HepG2 (cell line): ENCODE measurements around the gene TPRKB. TPM values are rescaled to one million over a fixed set of nuclear protein-coding genes. Genes with fewer than 3 reads are reported as not detected.

ENCODE experiments used
- KAT2B ChIP-seq: fragments of 150-350 bp; IDR thresholded peaks from 2 replicates; pipeline ENCODE4 v1.6.1; 2014; ENCODE audit warnings: low read depth, low read length, borderline replicate concordance
- KAT8 ChIP-seq: IDR thresholded peaks from 2 replicates; pipeline ENCODE4 v1.6.1; 2016; ENCODE audit warnings: missing genetic modification reagents, missing compliant biosample characterization
- KLF9 ChIP-seq: IDR thresholded peaks from 2 replicates; pipeline ENCODE4 v1.6.1; 2016; ENCODE audit warnings: low read depth
- MED8 ChIP-seq: sonication (generic); formaldehyde crosslinking; IDR thresholded peaks from 2 replicates; pipeline ENCODE4 v1.8.1; 2023; ENCODE audit warnings: mild to moderate bottlenecking, missing genetic modification reagents; ENCODE audit not compliant: insufficient replicate concordance
- MTA1 ChIP-seq: sonication (generic); formaldehyde crosslinking; IDR thresholded peaks from 2 replicates; pipeline ENCODE4 v1.4.0; 2020; ENCODE audit warnings: missing genetic modification reagents, mild to moderate bottlenecking, borderline replicate concordance
- NCOA2 ChIP-seq: sonication (generic); formaldehyde crosslinking; IDR thresholded peaks from 2 replicates; pipeline ENCODE4 v1.8.0; 2022; ENCODE audit warnings: inconsistent platforms
- NFKB2 ChIP-seq: sonication (generic); formaldehyde crosslinking; IDR thresholded peaks from 2 replicates; pipeline ENCODE4 v1.4.0; 2020; ENCODE audit warnings: missing genetic modification reagents, borderline replicate concordance
- ZMAT3 ChIP-seq: sonication (generic); formaldehyde crosslinking; conservative IDR thresholded peaks from 2 replicates; pipeline ENCODE4 v1.7.0; 2021; ENCODE audit warnings: missing genetic modification reagents
- ZMYM4 ChIP-seq: sonication (generic); formaldehyde crosslinking; IDR thresholded peaks from 2 replicates; pipeline ENCODE4 v1.8.1; 2023; ENCODE audit warnings: mild to moderate bottlenecking, missing genetic modification reagents
- ZNF20 ChIP-seq: sonication (generic); formaldehyde crosslinking; IDR thresholded peaks from 2 replicates; pipeline ENCODE4 v1.4.0; 2020; ENCODE audit warnings: mild to moderate bottlenecking, moderate library complexity, missing genetic modification reagents
- ZNF572 ChIP-seq: sonication (generic); formaldehyde crosslinking; IDR thresholded peaks from 2 replicates; pipeline ENCODE4 v1.5.1; 2020; ENCODE audit warnings: mild to moderate bottlenecking, missing genetic modification reagents
- ZNF670 ChIP-seq: sonication (generic); formaldehyde crosslinking; IDR thresholded peaks from 2 replicates; pipeline ENCODE4 v1.8.0; 2022; ENCODE audit warnings: mild to moderate bottlenecking, missing genetic modification reagents, borderline replicate concordance
- ZNF75D ChIP-seq: sonication (generic); formaldehyde crosslinking; IDR thresholded peaks from 2 replicates; pipeline ENCODE4 v1.8.1; 2023; ENCODE audit warnings: missing genetic modification reagents, mild to moderate bottlenecking, borderline replicate concordance
- ZSCAN22 ChIP-seq: sonication (generic); formaldehyde crosslinking; IDR thresholded peaks from 2 replicates; pipeline ENCODE4 v1.4.0; 2020; ENCODE audit warnings: mild to moderate bottlenecking, missing genetic modification reagents
- polyA plus RNA-seq, 8 experiments: library from polyadenylated mRNA; depleted of rRNA in 3 of 8; stranded (reverse) in 7 of 8; unstranded in 1 of 8; fragments of >200 nt; fragmentation: Illumina TruSeq in 4 of 8; extraction: Trizol in 4 of 8; gene quantifications; 2 replicates each; pipeline versions ENCODE4 v1.2.1 to v1.2.3, GENCODE V29; 2011 to 2016; ENCODE audit warnings: low read depth in 4 of 8, missing spikeins in 1 of 8, mixed read lengths in 1 of 8; ENCODE audit not compliant: insufficient read depth in 1 of 8
- total RNA-seq, 5 experiments: library from RNA; depleted of rRNA; stranded (reverse); fragments of >200 nt; fragmentation: Illumina TruSeq; extraction: Trizol; gene quantifications; 2 replicates each; pipeline ENCODE4 v1.2.3, GENCODE V29; 2016; ENCODE audit warnings: low read depth in 1 of 5
- TF ChIP-seq, protein P1 (sequence below): sonication (generic); formaldehyde crosslinking; IDR thresholded peaks from 2 replicates; pipeline ENCODE4 v1.5.0; 2020; ENCODE audit warnings: mild to moderate bottlenecking, missing genetic modification reagents
- TF ChIP-seq, protein P2 (sequence below): sonication (generic); formaldehyde crosslinking; conservative IDR thresholded peaks from 2 replicates; pipeline ENCODE4 v1.8.0; 2022; ENCODE audit warnings: mild to moderate bottlenecking, moderate library complexity, missing genetic modification reagents
- TF ChIP-seq, protein P3 (sequence below): sonication (generic); formaldehyde crosslinking; IDR thresholded peaks from 2 replicates; pipeline ENCODE4 v1.5.0; 2020; ENCODE audit warnings: missing genetic modification reagents
- TF ChIP-seq, protein P4 (sequence below): fragments of 450-650 bp; IDR thresholded peaks from 2 replicates; pipeline ENCODE4 v1.6.1; 2017; ENCODE audit warnings: mild to moderate bottlenecking
- TF ChIP-seq, protein P5 (sequence below): sonication (generic); formaldehyde crosslinking; IDR thresholded peaks from 2 replicates; pipeline ENCODE4 v1.4.0; 2020; ENCODE audit warnings: mild to moderate bottlenecking, missing genetic modification reagents

Gene TPRKB
- total and polyA plus RNA-seq, 2 of the 13 experiments (the other 11 are each of a cell fraction or from before 2014, with no cell fraction given): 32.0 to 58.0 TPM

DNA sequence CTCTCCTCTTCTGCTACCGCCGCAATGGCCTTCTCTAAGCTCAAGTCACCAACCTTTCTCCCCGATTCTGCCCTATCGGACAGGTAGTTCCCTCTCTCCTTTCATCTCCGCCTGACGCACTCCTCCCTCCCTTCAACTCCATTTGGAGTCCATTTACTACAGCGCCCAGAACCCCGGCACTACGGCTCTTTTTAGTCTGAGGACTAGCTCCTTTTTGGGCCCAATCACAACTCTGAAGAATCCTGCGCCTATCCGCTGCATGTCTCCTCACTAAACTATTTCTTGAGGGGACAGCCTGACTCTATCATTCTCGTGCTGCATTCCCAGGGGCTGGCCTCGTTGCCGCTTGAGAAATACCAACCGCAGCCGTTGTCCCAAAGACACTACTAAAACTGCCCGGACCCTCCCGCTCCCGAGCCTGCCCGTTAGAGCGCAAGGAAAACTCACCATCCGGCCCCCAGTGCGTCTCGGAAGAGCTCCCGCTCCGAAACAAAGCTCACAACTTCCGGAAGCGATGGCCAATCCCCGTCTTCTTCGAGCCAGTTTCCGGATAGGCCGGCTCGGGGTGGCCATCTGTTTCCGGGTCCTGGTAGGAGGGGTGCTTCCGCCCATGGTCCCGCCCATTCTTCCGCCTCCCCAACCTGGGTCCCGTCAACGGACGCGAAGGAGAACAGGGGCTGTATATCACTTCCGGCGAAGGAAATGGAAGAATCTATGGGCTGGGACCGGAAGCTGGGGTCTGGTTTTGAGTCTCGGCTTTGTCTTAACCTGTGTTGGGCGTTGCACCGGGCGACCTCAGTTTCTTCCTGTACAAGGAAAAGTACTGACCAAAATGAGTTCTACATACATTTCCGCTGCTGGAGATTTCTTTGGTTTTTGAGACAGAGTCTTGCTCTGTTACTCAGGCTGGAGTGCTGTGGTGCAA is at the start of gene TPRKB (continued):
- TF ChIP-seq, protein P1, sequence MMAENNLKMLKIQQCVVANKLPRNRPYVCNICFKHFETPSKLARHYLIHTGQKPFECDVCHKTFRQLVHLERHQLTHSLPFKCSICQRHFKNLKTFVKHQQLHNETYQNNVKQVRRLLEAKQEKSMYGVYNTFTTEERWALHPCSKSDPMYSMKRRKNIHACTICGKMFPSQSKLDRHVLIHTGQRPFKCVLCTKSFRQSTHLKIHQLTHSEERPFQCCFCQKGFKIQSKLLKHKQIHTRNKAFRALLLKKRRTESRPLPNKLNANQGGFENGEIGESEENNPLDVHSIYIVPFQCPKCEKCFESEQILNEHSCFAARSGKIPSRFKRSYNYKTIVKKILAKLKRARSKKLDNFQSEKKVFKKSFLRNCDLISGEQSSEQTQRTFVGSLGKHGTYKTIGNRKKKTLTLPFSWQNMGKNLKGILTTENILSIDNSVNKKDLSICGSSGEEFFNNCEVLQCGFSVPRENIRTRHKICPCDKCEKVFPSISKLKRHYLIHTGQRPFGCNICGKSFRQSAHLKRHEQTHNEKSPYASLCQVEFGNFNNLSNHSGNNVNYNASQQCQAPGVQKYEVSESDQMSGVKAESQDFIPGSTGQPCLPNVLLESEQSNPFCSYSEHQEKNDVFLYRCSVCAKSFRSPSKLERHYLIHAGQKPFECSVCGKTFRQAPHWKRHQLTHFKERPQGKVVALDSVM: peak; percentile 45; the same call in 1 of the 2 replicates
- TF ChIP-seq ZMYM4 (CRISPR knock-in tag) (peak; percentile 100), NFKB2 (CRISPR knock-in tag) (peak; percentile 35; the same call in 1 of the 2 replicates), ZNF75D (CRISPR knock-in tag) (no peak), ZNF20 (CRISPR knock-in tag) (no peak; the same call in 1 of the 2 replicates), KAT2B (no peak), ZNF670 (peak; percentile 60; the same call in 1 of the 2 replicates), NCOA2 (CRISPR knock-in tag) (peak; percentile 50; the same call in 1 of the 2 replicates), MED8 (CRISPR knock-in tag) (no peak), ZSCAN22 (CRISPR knock-in tag) (no peak), ZMAT3 (CRISPR knock-in tag) (peak; percentile 83), MTA1 (CRISPR knock-in tag) (peak; percentile 73; the same call in 1 of the 2 replicates), KLF9 (CRISPR knock-in tag) (no peak), KAT8 (CRISPR knock-in tag) (peak; percentile 100), ZNF572 (CRISPR knock-in tag) (peak; percentile 94; the same call in 1 of the 2 replicates)
- TF ChIP-seq, protein P2, sequence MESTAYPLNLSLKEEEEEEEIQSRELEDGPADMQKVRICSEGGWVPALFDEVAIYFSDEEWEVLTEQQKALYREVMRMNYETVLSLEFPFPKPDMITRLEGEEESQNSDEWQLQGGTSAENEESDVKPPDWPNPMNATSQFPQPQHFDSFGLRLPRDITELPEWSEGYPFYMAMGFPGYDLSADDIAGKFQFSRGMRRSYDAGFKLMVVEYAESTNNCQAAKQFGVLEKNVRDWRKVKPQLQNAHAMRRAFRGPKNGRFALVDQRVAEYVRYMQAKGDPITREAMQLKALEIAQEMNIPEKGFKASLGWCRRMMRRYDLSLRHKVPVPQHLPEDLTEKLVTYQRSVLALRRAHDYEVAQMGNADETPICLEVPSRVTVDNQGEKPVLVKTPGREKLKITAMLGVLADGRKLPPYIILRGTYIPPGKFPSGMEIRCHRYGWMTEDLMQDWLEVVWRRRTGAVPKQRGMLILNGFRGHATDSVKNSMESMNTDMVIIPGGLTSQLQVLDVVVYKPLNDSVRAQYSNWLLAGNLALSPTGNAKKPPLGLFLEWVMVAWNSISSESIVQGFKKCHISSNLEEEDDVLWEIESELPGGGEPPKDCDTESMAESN (CRISPR knock-in tag): peak; percentile 75
- TF ChIP-seq, protein P3, sequence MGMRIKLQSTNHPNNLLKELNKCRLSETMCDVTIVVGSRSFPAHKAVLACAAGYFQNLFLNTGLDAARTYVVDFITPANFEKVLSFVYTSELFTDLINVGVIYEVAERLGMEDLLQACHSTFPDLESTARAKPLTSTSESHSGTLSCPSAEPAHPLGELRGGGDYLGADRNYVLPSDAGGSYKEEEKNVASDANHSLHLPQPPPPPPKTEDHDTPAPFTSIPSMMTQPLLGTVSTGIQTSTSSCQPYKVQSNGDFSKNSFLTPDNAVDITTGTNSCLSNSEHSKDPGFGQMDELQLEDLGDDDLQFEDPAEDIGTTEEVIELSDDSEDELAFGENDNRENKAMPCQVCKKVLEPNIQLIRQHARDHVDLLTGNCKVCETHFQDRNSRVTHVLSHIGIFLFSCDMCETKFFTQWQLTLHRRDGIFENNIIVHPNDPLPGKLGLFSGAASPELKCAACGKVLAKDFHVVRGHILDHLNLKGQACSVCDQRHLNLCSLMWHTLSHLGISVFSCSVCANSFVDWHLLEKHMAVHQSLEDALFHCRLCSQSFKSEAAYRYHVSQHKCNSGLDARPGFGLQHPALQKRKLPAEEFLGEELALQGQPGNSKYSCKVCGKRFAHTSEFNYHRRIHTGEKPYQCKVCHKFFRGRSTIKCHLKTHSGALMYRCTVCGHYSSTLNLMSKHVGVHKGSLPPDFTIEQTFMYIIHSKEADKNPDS (CRISPR knock-in tag): no peak
- TF ChIP-seq, protein P4, sequence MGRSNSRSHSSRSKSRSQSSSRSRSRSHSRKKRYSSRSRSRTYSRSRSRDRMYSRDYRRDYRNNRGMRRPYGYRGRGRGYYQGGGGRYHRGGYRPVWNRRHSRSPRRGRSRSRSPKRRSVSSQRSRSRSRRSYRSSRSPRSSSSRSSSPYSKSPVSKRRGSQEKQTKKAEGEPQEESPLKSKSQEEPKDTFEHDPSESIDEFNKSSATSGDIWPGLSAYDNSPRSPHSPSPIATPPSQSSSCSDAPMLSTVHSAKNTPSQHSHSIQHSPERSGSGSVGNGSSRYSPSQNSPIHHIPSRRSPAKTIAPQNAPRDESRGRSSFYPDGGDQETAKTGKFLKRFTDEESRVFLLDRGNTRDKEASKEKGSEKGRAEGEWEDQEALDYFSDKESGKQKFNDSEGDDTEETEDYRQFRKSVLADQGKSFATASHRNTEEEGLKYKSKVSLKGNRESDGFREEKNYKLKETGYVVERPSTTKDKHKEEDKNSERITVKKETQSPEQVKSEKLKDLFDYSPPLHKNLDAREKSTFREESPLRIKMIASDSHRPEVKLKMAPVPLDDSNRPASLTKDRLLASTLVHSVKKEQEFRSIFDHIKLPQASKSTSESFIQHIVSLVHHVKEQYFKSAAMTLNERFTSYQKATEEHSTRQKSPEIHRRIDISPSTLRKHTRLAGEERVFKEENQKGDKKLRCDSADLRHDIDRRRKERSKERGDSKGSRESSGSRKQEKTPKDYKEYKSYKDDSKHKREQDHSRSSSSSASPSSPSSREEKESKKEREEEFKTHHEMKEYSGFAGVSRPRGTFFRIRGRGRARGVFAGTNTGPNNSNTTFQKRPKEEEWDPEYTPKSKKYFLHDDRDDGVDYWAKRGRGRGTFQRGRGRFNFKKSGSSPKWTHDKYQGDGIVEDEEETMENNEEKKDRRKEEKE: no peak
- TF ChIP-seq, protein P5, sequence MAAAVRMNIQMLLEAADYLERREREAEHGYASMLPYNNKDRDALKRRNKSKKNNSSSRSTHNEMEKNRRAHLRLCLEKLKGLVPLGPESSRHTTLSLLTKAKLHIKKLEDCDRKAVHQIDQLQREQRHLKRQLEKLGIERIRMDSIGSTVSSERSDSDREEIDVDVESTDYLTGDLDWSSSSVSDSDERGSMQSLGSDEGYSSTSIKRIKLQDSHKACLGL (CRISPR knock-in tag): peak; percentile 61
